Measurements from ENCODE around the gene FAM171A1.
"Not testable (repeated sequence)": the region's sequence is repeated elsewhere in the genome, so short reads cannot be mapped to it uniquely, and the experiment has no call there.

FAM171A1 gene

DNA sequence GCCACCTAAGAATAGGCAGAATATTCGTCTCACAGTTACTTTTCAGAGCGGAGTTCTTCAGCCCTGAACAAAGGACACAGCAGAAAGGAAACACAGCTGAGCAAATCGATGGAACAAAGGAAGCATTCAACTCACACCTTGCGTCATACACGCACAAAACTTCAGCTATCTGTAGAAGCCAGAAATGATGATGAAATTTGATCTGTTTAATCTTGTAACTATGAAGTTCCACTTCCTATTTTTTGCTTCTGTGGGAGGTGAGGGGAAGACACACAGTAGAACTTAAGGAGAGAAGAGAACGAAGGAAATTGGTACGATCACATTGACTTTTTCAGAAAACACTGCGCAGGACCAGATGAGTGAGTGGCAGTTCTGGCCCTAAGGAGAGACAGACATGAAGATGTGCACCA is 26.2 kb downstream of the FAM171A1 start:
- no peak for DNase-seq (ENCODE audit: low read depth in 2 of 2)

DNA sequence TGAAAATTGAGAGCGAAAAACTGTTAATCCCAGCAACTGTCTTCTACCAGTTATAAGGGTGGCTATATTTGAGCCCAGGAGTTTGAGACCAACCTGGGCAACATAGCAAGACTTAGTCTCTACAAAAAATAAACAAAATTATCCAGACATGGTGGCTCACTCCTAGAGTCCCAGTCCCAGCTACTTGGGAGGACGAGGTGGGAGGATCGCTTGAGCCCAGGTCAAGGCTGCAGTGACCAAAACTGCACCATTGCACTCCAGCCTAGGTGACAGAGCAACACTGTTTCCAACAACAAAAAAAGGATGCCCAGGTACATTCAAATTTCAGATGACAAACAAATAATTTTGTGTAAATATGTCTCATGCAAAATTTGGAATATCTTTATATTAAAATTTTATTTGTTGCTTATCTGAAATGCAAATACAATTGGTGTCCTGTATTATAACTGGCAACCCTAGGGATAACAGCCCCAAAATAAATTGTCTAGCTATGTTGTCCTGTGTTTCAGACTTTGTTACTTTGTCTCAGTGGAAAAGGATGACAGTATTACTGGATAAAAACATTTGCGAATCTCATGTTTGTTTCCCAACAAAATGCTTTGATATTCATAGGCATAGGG is 26.7 kb downstream of the FAM171A1 start:
- DNase-seq (ENCODE audit: low read depth in 2 of 2): no peak

DNA sequence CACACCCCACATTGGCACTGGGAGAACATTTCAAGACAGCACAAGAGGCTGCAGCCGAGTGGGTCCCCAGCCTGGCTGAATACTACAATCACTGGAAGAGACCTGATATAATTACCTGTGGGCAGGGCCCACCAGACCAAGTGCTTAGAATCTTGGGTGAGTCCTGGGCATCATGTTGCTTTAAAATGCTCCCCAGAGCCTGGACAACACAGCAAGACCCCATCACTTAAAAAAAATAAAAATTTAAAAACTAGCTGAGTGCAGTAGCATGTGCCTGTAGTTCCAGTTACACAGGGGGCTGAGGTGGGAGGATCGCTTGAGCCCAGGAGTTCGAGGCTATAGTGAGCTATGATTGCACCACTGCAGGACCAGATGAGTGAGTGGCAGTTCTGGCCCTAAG is 28.1 kb downstream of the FAM171A1 start:
- no peak for DNase-seq (ENCODE audit: low read depth in 2 of 2)

DNA sequence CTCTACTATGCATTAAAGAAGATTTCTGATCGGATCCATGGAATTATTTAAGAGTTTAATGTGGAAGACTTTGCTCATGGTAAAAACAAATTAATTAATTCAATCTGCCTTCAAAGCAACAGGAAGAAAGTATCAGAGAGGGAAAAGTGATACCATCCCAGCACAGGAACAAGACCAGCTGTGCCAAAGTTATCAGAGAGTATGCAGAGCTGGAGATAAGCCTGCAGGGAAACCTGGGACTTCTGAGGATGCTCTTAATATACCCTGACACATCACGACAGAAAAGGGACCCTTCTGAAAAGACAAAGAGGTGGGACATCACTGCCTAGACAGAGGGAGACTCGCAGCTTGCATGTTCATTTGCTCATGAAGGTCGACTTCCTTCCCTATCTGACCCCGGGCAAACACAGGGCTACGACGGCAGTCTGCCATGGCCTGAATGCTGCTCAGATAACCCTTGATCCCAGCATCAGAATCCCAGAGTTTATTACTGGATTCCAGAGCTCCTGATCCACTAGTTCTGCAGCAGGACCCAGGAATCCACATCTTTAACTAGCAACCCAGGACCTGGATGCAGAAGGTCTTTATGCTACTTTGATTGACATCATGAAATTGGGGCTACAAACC is 29.5 kb downstream of the FAM171A1 start:
- DNase-seq (ENCODE audit: low read depth in 2 of 2): no peak

DNA sequence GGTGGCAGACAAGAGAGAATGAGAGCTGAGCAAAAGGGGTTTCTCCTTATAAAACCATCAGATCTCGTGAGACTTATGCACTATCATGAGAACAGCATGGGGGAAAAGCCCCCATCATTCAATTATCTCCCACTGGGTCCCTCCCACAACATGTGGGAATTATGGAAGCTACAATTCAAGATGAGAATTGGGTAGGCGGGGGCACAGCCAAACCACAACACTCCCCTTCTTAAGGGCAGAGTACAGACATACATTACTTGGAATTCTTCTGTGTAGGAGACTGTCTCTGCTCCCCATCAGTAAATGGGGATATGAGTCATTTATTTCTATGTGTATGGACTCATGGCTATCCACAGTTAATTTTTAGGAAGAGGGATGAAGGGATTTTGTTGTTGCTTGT is 31.2 kb downstream of the FAM171A1 start:
- DNase-seq (ENCODE audit: low read depth in 2 of 2): no peak

DNA sequence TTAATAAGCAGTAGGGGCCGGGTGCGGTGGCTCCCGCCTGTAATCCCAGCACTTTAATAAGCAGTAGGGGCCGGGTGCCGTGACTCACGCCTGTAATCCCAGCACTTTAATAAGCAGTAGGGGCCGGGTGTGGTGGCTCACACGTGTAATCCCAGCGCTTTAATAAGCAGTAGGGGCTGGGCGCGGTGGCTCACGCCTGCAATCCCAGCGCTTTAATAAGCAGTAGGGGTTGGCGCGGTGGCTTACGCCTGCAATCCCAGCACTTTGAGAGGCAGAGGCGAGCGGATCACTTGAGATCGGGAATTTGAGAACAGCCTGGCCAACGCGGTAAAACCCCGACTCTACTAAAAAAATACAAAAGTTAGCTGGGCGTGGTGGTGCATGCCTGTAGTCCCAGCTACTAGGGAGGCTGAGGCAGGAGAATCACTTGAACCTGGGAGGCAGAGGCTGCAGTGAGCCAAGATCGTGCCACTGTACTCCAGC is 33.6 kb downstream of the FAM171A1 start:
- not testable (repeated sequence) for DNase-seq (ENCODE audit: low read depth in 2 of 2)

DNA sequence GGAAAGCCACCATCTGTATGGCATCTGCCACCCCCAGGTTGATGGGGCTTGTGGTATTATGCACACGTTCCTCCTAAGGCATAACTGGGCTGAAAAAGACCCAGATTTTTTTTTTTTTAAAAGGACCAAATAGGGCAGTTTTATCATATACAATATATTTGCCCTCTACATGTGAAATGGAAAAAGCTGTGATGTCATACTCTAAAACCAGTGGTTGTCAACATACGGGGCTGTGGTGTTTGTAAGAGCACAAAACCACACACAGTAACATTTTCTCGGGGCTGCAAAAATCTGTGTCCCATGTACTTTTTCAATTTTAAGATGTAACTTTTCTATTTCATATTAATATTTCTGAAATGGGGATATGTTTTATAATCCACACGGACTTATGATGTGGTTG is 34.9 kb downstream of the FAM171A1 start:
- DNase-seq (ENCODE audit: low read depth in 2 of 2): no peak

DNA sequence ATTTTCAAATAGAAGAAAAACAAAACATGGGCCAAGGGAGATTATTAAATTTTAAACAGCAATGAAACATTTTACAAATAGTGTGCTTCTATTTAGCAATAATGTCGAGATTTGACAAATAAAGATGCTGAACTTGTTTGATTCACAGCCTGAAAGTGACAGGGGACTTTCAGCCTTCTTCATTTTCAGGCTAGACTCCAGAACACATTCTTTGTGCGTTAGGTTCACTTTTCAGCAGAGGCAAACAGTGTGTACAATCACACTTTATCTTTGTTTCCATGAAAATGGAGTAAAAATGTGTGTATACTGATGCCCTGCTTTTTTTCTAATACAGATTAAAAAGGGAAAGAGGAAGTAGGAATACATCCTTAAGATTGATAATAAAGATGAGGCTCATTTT is 35.6 kb downstream of the FAM171A1 start:
- no peak for DNase-seq (ENCODE audit: low read depth in 2 of 2)

DNA sequence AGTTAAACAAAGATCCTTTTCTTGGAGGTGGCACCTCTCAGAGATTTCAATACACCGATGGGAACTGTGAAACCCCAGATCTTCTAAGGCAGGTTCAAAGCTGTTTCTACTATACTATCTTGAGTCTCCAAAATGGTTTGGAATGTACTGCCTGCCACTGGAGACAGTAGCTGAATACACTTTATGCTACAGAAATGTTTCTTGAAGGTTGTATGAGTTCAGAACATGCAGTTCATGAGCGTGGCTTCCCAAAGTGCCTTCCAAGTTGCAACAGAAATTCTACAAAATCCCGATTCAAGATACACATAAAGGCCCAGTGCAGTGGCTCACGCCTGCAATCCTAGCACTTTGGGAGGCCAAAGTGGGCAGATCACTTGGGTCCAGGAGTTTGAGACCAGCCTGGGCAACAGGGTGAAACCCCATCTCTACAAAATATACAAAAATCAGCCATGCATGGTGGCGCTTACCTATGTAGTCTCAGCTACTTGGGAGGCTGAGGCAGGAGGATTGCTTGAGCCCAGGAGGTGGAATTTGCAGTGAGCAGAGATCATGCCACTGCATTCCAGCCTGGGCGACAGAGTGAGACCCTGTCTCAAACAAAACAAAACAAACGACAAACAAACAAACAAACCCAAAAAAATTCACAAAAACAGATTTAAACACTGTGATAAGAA is 36.3 kb downstream of the FAM171A1 start:
- DNase-seq (ENCODE audit: low read depth in 2 of 2): no peak

DNA sequence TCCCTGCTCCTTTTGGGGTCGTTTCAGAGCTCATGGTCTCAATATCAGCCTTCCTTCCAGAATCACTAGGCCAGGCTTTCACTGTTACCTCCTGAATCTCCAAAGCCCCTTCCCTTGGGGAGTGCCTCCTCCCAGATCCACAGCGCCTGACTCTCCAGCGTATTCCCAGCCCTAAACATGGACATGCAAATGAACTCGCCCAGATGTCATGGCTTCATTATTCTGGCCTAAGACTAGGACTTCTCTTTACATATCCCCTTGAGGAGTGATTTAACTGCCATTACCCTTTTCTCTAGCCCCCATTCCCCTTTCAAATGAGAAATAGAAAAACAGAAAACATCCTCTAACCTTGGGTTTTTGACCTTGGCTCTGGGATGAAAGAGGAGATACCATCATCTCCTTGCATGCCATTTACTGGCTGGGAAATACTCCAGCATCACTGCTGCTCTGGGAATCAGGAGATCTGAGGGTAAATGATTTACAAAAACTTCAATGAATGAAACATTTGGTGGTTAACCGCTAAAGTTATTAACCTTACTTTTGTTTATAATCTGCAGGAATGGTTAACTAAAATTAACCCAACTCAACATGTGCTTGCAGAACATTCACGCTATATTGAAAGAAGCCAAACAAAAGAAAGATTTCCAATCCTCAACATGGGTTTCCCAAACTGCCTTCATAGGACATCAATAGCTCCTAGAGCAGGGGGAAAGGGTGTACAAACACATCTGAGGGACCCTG is 37.0 kb downstream of the FAM171A1 start:
- no peak for DNase-seq (ENCODE audit: low read depth in 2 of 2)

DNA sequence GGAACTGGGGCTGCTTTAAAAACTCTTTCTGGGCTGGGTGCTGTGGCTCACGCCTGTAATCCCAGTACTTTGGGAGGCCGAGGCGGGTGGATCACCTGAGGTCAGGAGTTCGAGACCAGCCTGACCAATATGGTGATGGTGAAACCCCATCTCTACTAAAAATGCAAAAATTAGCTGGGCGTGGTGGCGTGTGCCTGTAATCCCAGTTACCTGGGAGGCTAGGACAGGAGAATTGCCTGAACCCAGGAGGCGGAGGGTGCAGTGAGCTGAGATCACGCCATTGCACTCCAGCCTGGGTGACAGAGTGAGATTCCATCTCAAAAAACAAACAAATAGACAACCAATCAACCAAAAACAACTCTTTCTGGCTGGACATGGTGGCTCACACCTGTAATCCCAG is 37.9 kb downstream of the FAM171A1 start:
- DNase-seq (ENCODE audit: low read depth in 2 of 2): not testable (repeated sequence)

DNA sequence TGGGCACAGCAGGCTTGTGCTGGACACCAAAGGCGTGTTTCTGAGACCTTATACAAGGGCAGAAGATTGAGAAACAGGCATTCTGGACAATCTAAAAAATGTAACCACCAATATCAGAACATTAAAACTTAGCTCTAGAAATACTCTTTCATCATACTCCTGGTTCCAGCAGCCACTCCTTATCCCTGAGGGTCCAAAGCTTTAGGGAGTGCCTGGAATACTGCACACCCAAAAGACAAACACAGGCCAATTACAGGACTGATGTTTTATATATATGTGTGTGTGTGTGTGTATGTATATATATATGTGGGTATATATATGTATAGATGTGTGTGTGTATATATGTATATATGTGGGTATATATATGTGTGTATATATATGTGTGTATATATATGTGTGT is 39.6 kb downstream of the FAM171A1 start:
- no peak for DNase-seq (ENCODE audit: low read depth in 2 of 2)

DNA sequence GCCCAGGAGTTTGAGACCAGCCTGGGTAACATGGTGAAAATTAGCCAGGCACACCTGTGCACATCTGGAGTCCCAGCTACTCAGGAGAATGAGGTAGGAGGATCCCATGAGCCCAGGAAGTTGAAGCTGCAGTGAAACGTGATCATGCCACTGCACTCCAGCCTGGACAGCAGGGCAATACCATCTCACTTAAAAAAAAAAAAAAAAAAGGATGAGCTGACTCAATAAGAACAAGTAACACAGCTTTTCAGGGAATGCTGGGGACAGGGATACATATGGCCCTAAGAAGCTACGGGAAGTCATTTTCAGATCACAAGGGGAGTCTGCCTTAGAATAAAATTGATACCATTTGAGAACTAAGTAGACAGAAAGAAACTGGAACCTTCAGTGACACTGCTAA is 41.7 kb downstream of the FAM171A1 start:
- DNase-seq (ENCODE audit: low read depth in 2 of 2): no peak

DNA sequence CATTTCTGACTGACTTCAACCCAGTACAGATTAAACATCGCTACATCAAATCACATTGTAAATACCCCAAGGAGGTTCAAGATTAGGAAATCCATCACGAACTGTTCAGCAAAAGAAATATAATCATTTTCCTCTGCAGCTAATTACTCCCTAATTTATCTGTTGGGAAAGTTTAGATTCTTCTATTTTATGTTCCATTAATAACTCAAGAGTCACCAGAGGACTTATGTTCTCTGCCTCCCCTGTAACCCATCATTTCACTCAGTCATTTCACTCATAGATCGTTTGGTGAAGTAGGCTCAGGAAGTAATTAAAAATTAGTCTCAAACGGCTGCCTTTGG is 45.2 kb downstream of the FAM171A1 start:
- DNase-seq (ENCODE audit: low read depth in 2 of 2): no peak

DNA sequence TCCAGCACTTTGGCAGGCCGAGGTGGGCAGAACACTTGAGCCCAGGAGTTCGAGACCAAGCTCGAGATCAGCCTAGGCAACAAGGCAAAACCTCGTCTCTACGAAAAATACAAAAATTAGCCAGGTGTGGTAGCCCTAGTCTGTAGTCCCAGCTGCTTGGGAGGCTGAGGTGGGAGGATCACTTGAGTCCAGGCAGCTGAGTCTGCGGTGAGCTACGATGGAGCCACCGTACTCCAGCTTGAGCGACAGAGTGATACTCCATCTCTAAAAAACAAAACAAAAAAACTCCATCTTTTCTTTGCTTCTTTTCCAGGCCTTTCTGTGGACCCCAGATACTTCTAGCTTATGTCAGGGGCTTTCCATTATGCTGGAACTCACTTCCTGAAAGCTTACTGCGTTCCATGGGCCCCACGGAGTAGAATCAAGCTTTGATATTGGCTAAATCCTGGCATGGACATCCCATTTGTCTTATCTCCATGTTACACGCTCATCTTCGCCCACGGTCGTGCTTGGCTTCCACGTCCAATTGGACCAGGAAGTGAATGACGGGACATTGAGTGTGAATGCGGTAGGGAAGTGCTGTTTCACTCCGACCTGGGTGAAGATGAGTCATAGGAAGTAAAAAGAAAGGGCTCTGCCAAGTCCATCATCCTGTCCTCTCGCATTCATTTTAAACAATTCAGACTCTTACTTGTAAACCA is 45.7 kb downstream of the FAM171A1 start:
- DNase-seq (ENCODE audit: low read depth in 2 of 2): peak in 1 of 2 experiments; percentile 41

DNA sequence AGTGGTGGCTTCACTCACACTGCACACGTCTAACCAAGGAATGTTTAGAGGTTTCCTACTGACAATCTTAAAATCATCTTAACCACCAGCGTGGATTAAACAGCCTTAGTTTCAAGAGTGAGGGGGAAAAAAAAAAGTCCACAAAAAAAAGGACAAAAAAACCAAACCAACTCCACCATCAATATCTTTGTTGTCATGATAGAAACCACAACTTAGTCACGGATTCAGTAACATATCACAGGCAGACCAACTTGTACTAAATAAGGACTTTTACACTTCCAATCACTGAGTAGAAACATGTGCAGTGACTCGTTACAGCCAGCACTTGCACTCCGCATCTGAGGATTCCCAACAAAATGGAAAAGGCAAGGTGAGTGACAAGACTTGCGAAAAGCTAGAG is 46.5 kb downstream of the FAM171A1 start:
- DNase-seq (ENCODE audit: low read depth in 2 of 2): peak; percentile 50 to 57

DNA sequence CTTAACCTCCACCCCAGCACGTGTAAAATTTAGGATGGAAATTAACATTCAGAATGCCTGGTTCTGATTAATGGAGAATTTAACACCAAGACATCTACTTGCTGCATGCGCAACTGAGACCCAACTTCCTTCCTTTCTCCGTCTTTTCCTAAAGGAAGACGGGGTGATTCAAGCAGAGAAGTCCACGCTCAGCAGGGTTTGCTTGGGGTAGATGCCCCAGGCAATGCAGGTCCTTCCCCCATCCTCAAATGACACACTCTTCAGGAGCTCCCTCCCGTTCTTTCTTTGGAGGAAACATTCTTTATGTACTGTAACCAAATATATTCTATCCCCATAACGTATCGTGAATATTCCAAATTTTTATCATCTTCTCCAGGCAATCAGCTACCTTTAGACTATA is 47.0 kb downstream of the FAM171A1 start:
- no peak for DNase-seq (ENCODE audit: low read depth in 2 of 2)

DNA sequence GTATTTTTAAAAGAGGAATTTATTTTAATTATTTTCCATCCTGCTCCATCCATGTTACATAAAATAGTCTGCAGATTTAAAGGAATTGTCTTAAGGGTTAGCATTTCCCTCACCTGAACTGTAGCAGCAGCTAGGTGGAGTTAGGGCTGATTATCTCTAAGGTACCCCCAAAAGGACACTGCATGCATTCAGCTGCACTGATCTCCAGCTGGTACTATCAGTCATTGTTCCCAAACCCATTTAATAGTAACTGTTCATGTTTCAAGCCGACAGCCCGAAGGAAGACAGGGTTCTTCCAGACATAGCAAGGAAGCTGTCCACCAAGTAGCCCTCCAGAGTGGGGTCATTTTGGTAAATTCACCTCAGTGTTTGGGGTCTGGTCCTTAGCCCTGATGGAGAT is 48.7 kb downstream of the FAM171A1 start:
- no peak for DNase-seq (ENCODE audit: low read depth in 2 of 2)

DNA sequence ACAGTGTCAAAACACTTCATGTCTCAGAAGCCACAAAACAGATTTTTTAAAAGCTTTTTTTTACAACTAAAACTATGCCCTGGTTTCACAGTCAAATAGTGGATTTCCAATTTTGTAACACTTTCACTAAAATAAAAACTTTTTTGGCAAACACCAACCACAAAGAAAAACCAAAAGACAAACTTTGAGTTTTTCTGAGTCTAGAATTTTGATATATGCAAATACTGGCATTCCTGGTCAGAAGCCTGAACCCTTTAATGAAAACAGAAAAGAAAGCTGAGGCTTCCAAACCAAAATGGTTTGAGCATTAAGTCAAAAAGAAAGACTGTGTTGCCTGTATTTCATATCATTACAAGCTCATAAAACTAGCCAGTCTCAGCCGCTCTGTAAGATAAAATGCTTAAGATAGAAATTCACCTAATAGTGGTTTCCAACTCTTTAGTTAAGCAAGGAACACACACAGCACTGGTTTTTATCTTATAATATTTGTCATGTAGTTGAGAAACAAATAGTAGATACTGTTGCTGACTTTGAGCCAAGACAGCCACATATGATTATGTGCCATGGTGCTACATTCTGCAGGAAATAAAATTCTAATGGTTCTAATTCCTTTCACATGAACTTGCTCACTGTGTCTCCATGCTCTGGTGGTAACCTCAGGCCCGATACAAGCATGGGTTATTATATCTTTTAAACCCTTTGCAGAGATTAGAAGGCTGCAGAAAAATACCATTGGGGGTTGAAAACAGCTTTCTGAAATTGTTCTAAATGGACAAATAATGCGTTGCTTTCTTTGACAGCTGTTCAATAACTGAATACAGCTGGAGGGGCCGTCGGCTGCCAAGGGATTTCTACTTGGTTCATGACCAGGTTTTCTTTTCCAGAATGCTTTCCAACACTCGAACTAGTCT is 49.4 kb downstream of the FAM171A1 start:
- peak; percentile 45 to 55 for DNase-seq (ENCODE audit: low read depth in 2 of 2)

DNA sequence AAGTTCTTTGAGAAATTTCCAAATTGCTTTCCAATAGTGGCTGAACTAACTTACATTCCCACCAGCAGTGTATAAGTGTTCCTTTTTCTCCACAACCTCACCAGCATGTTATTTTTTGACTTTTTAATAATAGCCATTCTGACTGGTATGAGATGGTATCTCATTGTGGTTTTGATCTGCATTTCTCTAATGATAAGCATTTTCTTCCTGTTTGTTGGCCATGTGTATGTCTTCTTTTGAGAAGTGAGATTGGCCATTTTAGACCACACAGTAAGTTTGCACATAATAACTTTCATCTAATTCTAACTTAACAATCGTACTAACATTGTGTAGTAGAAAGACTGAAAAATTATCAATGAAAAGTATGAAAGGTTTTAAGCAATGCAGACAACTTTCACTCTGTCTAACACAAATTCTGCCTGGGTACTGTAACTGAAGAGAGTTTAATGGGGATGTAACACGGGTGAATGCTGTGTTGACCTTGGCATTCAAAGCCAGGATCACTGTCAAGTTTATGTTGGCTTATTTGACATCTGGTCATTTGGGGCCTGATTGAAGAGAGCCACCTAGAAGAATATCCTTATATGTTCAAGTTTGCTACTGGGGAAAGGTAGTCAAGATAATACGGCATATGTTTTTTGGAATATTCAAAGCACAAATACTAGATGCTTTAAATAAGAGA is 50.4 kb downstream of the FAM171A1 start:
- no peak for DNase-seq (ENCODE audit: low read depth in 2 of 2)

All from fibroblast of skin of left biceps (primary cell).